Activated T-cell treated with anti-CD3 and anti-CD28 coated beads, Interleukin-2, amount 50 U/mL, for 72 hours (primary cell): Measurements from ENCODE around the gene MSLN. TPM values are rescaled to one million over a fixed set of nuclear protein-coding genes. Genes with fewer than 3 reads are reported as not detected.
A peak's percentile ranks its signal among the peaks of the same experiment; 100 is the strongest.

ENCODE experiments used
- ATAC-seq, 2 donors: fragments of 150-1000 bp; cut with Tn5 transposase; replicated peaks in 1 of 2; 2 replicates each; pipeline ENCODE4 v1.10.0; 2021; ENCODE audit warnings: moderate library complexity in 2 of 2, mild to moderate bottlenecking in 1 of 2
- DNase-seq, 2 donors: peaks; one replicate each; pipeline ENCODE4 v3.0.0; 2021 to 2022; ENCODE audit warnings: mixed read lengths in 1 of 2
- H3K27ac Mint-ChIP-seq: one replicate; pipeline ENCODE4 v1.8.0; 2022; ENCODE audit warnings: mild to moderate bottlenecking, moderate library complexity, mixed read lengths
- H3K27me3 Mint-ChIP-seq: one replicate; pipeline ENCODE4 v1.8.0; 2022; ENCODE audit warnings: low read depth, mixed read lengths
- H3K36me3 Mint-ChIP-seq, 2 donors: one replicate each; pipeline ENCODE4 v1.8.0; 2022; ENCODE audit warnings: mixed read lengths in 2 of 2, mild to moderate bottlenecking in 1 of 2; ENCODE audit not compliant: insufficient read depth in 2 of 2
- H3K4me1 Mint-ChIP-seq: one replicate; pipeline ENCODE4 v1.8.0; 2022; ENCODE audit warnings: low read depth, mixed read lengths
- H3K4me3 Mint-ChIP-seq, 2 donors: one replicate each; pipeline ENCODE4 v1.8.0; 2022; ENCODE audit warnings: mild to moderate bottlenecking in 2 of 2, mixed read lengths in 2 of 2, moderate library complexity in 2 of 2
- H3K9me3 Mint-ChIP-seq, 2 donors: one replicate each; pipeline ENCODE4 v1.8.0; 2022; ENCODE audit warnings: mixed read lengths in 2 of 2
- total RNA-seq, 2 donors: library from RNA; stranded (reverse); gene quantifications; one replicate each; pipeline ENCODE4 v1.2.3, GENCODE V29; 2022

Gene MSLN
- total RNA-seq, 2 donors from 2014 or later, result not detected

GRCh38 chr16:794091-794822 lies 33.7 kb downstream of the MSLN start:
- Mint-ChIP-seq H3K4me3 (no peak overlapping the region), H3K36me3 (peaks cover 0 to 18% of the 10 kb centered on the region in 2 donors), H3K27me3 (no peaks in the 10 kb centered on the region), H3K4me1 (peaks cover 6% of the 10 kb centered on the region), H3K9me3 (no peaks in the 10 kb centered on the region), H3K27ac (no peak overlapping the region)
- DNase-seq, result no peak
- ATAC-seq, result no peak

GRCh38 chr16:794853-795466 lies 34.4 kb downstream of the MSLN start:
- peaks cover 6% of the 10 kb centered on the region for H3K4me1 Mint-ChIP-seq
- no peaks in the 10 kb centered on the region for H3K9me3 Mint-ChIP-seq
- H3K36me3 Mint-ChIP-seq, result peaks cover 0 to 18% of the 10 kb centered on the region in 2 donors
- DNase-seq, result no peak
- no peaks in the 10 kb centered on the region for H3K27me3 Mint-ChIP-seq
- H3K27ac Mint-ChIP-seq, result no peak overlapping the region
- no peak overlapping the region for H3K4me3 Mint-ChIP-seq
- no peak for ATAC-seq

DNA sequence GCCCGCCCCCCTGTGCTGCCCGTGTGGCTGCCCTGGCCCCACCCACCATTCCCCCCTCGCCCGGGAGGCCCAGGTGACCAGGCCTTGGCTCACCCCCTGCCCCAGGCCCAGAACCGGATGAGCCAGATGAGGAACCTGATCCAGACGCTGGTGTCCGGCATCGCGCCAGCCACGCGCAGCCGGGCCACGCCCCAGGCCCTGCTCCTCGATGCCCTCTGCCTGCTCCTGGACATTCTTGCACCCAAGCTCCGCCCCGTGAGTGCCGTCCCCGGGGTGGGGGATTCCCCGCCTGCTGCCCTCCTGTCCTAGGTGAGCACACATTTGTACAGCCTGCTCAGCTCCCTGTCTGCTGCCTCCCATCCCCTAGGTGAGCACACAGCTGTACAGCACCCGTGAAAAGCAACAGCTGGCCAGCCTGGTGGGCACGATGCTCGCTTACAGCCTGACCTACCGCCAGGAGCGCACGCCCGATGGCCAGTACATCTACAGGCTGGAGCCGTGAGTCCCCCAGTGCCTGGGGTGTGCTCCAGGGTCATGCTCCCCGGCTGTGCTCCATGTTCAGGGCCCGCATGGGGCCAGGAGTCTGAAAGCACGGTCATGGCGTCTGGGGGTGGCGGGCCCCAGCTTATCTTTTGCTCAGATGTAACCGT lies 35.2 kb downstream of the MSLN start:
- Mint-ChIP-seq H3K27me3 (no peaks in the 10 kb centered on the region), H3K36me3 (peaks cover 0 to 18% of the 10 kb centered on the region in 2 donors), H3K4me3 (no peak overlapping the region), H3K9me3 (no peaks in the 10 kb centered on the region), H3K4me1 (peaks cover 6% of the 10 kb centered on the region), H3K27ac (no peak overlapping the region)
- DNase-seq (no peak), ATAC-seq (no peak)

GRCh38 chr16:796296-797119 lies 36.0 kb downstream of the MSLN start:
- DNase-seq (no peak), ATAC-seq (no peak)
- Mint-ChIP-seq H3K9me3 (no peaks in the 10 kb centered on the region), H3K36me3 (peaks cover 0 to 11% of the 10 kb centered on the region in 2 donors), H3K4me3 (no peak overlapping the region), H3K4me1 (peaks cover 3% of the 10 kb centered on the region), H3K27me3 (no peaks in the 10 kb centered on the region), H3K27ac (no peak overlapping the region)

- Mint-ChIP-seq H3K27me3 (no peaks in the 10 kb centered on the region), H3K27ac (no peak overlapping the region), H3K9me3 (no peaks in the 10 kb centered on the region), H3K4me3 (no peak overlapping the region), H3K4me1 (no peaks in the 10 kb centered on the region), H3K36me3 (peaks cover 0 to 8% of the 10 kb centered on the region in 2 donors)
- peak; percentile 44 to 50 for ATAC-seq
- DNase-seq, result peak in 1 of 2 donors; percentile 26
Observed at GRCh38 chr16:797120-797420, 36.5 kb downstream of the MSLN start.

DNA sequence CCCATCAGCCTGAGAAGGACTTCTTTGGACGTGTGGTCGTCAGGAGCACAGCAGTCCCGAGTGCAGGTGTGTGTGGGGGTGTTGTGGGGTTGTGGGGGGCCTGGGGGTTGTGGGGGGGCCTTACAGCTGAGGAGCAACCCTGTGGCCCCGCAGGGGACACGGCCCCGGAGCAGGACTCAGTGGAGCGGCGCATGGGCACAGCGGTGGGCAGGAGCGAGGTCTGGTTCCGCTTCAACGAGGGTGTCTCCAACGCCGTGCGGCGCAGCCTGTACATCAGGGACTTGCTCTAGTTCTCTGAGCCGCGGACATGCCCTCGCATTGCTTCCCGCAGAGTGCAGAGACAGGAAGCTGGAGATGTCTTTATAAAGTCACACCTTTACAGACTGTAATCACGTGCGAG lies 37.2 kb downstream of the MSLN start:
- H3K27me3 Mint-ChIP-seq, result no peaks in the 10 kb centered on the region
- H3K27ac Mint-ChIP-seq, result no peak overlapping the region
- DNase-seq, result no peak
- H3K4me3 Mint-ChIP-seq, result no peak overlapping the region
- no peaks in the 10 kb centered on the region for H3K4me1 Mint-ChIP-seq
- peaks cover 0 to 8% of the 10 kb centered on the region in 2 donors for H3K36me3 Mint-ChIP-seq
- no peaks in the 10 kb centered on the region for H3K9me3 Mint-ChIP-seq
- no peak for ATAC-seq

GRCh38 chr16:798666-799065 lies 38.1 kb downstream of the MSLN start:
- no peak for DNase-seq
- no peaks in the 10 kb centered on the region for H3K4me1 Mint-ChIP-seq
- H3K36me3 Mint-ChIP-seq, result peaks cover 0 to 8% of the 10 kb centered on the region in 2 donors
- no peak overlapping the region for H3K4me3 Mint-ChIP-seq
- H3K27me3 Mint-ChIP-seq, result no peaks in the 10 kb centered on the region
- H3K9me3 Mint-ChIP-seq, result no peaks in the 10 kb centered on the region
- ATAC-seq, result no peak
- H3K27ac Mint-ChIP-seq, result no peak overlapping the region

GRCh38 chr16:799111-799947 lies 38.8 kb downstream of the MSLN start:
- H3K9me3 Mint-ChIP-seq, result no peaks in the 10 kb centered on the region
- no peak for DNase-seq
- H3K27ac Mint-ChIP-seq, result no peak overlapping the region
- no peak for ATAC-seq
- H3K36me3 Mint-ChIP-seq, result peaks cover 0 to 8% of the 10 kb centered on the region in 2 donors
- no peak overlapping the region for H3K4me3 Mint-ChIP-seq
- H3K27me3 Mint-ChIP-seq, result no peaks in the 10 kb centered on the region
- H3K4me1 Mint-ChIP-seq, result no peaks in the 10 kb centered on the region

DNA sequence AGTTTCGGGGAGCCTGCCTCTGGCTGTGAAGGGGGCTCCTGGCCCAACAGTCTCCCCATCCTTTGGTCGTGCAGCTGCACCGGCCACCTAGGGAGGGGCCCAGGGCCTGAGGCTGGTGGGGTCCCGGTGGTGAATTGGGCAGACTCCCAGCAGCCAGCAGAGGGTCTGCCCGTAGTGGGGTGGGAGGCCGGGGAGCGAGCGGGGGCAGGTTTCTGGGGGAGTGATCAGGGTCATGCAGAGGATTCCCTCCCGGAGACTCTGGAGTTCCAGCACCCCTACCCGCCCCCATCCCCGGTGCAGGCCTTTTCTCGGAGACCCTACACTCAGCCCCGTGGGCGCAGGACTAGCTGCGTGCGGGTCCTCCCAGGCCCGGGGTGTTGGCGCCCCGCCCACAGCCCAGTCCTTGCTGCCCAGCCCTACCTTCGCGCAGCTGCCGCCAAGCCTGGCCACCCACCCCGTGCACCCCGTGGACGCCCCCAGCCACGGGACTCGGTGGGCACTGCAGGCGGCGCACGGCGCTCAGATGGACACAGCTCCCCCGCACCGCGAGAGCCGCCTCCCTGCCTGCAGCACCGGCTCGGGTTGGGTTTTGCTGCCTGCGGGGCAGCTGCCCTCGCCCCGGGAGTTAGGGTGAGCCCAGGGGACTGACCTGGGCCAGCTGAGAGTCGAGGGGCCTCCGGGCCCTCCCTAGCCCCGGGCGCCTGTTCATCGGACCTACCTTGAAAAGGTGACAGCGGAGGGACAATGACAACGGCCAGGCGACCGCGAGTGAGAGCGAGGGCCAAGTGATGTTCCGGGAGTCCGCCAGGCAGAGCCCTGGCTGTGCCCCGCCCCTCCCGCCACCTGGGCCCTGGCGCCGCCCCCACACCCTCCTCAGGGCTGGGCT lies 39.7 kb downstream of the MSLN start, which contains the start of gene GNG13:
GNG13 (minus strand) TSS at position 787 of the 886 bp plus-strand sequence. CDS start 1,657 bp downstream, outside the sequence.
- no peak within 1 kb of the TSS for H3K4me3 Mint-ChIP-seq
- ATAC-seq (peak in 1 of 2 donors; percentile 15), DNase-seq (no peak)
- peaks cover 0 to 8% of the 10 kb centered on the region in 2 donors for H3K36me3 Mint-ChIP-seq
- H3K27me3 Mint-ChIP-seq, result no peaks in the 10 kb centered on the region
- H3K27ac Mint-ChIP-seq, result no peak within 1 kb of the TSS
- no peaks in the 10 kb centered on the region for H3K9me3 Mint-ChIP-seq
- no peaks in the 10 kb centered on the region for H3K4me1 Mint-ChIP-seq

DNA sequence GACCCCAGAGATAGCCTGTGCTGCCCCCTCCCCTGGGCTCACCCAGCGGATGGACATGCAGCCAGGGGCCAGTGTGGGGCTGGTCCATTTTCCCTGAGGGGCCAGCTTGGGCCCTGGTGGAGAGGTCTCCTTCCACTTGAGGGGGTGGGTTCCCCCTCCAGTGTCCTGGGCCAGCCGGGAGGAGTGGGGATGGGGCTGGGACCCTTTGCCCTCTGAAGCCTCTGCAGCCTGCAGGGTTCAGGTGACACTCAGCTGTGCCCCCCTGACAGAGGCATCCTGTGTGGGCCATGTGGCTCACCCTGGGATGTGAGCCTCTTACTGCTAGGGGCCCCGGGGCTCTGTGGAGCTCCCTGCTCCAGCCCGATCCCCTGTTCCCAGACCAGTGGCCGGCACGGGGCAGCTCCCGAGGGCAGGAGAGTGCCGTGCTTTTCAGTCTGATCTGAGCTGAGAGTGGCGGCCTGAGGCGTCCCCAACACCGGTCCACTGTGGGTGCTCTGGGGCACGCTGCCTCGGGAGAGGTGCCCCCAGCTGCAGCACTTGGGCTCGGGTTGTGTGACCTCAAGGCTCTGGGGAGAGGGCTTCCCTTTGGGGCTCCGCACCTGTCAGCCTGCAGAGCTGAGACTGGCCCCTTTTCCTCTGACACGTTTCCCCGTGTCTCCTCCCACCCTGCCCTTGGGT lies 40.4 kb downstream of the MSLN start:
- no peak overlapping the region for H3K4me3 Mint-ChIP-seq
- peaks cover 2% of the 10 kb centered on the region for H3K4me1 Mint-ChIP-seq
- H3K27me3 Mint-ChIP-seq, result no peaks in the 10 kb centered on the region
- no peak for DNase-seq
- H3K36me3 Mint-ChIP-seq, result peaks cover 0 to 8% of the 10 kb centered on the region in 2 donors
- H3K9me3 Mint-ChIP-seq, result no peaks in the 10 kb centered on the region
- peak in 1 of 2 donors; percentile 2 for ATAC-seq
- no peak overlapping the region for H3K27ac Mint-ChIP-seq
